HG03066 (cell line): ENCODE results near the gene INPPL1.
"Not testable (repeated sequence)": the region's sequence is repeated elsewhere in the genome, so short reads cannot be mapped to it uniquely, and the experiment has no call there.

Experiments
- ATAC-seq: cut with Tn5 transposase; IDR thresholded peaks from one replicate; pipeline ENCODE4 v1.9.1; 2021; ENCODE audit warnings: low read depth; ENCODE audit not compliant: unreplicated experiment

INPPL1 gene

DNA sequence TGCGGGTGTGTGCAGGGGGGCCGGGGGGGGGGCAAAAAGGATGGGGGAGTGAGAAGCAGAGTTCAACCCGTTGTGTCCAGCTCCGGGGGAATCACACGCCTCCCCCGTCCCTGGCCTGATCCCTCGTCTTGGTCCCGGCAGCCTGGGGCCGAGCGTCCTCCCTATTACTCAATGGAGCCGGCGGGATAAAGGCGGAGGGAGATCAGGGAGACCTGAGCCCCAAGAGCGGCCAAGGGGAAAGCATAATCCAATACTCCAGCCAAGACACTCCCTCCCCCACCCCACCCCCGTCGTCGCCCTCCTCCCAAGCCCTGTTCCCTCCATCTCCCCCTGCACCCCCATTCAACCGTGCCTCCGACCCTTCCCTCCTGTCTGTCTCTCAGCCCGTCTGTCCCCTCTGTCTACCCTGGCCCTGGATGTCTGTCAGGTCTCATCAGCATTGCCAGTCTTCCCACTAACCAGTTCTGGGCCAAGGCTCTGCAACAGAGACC, 16.8 kb downstream of the INPPL1 start:
- no peak for ATAC-seq

DNA sequence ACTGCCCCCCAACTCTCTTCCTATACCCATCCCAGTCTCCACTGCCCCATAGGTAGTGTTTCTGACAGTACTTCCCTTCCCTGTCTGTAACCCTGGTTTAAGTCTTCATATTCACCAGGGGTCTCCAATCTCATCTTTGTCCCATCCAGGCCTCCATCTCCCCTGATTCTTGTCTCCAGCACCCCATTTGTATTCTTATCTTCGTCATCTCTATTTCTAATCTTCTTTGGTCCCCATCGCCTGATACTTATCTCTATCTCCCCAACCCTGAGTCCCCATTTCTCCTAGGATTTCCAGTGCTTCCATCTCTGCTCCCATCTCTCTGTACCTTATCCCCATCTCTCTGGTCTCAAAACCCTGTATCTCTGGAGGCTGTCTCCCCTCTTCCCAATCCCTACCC, 17.6 kb downstream of the INPPL1 start:
- ATAC-seq: no peak

DNA sequence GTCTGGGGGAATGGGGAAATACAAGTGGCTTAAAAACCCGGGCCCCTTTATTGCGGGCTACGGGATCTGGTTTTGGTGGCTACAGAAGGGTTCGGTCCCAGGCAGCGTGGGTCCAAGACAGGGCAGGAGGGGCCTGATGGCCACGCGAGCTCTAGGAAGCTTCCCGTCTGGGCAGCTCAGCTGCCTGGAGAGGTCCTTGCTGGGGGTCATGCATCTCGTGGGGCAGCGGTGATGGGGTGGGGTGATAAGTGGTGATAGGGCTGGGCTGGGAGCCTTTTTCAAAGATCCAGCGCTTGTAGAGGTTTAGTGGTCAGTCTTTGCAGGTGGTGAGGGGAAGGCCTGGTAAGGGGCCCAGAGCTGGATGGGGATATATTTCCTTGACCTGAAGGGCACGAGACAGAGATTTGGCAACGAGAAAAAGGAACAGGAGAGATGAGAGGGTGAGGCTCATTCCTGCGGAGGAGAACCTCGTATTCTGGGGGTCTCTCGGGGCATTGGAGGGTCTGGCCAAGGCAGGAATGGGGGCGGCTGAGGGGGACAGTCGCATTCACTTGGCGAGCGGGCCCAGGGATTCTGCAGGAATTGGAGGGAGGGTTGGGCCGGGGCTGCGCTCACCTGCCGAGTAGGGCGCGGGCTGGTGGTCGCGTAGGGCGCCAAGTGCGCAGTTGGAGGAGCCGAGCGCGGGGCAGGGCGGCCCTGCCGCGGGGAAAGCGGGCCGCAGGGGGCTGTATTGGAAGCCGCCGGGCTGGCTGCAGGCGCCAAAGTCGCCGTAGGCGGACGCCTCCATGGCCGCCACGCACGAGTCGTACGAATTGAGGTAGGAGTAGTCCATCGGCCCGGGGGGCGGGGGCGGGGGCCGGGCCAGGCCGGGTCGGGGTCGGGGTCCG, 18.8 kb downstream of the INPPL1 start:
- no peak for ATAC-seq

DNA sequence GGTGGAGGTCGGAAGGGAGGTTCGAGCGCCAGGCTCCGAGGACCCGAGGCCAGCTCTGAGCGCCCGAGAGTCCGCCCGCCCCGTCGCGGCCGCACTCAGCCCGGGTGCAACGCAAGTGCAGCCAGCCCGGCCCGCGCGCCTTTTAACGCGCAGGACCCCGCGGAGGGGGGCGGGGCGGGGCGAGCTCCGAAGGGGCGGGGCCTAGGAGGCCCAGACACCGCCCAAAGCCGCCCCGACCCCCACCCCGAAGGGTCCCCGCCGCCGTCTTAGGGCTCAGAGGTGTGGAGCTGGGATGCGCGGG, 19.4 kb downstream of the INPPL1 start, which contains the start of gene PHOX2A:
TSS of gene PHOX2A (minus strand) at position 117 of the 301 bp plus-strand sequence. CDS start 172 bp downstream, outside the sequence.
- ATAC-seq: no peak

DNA sequence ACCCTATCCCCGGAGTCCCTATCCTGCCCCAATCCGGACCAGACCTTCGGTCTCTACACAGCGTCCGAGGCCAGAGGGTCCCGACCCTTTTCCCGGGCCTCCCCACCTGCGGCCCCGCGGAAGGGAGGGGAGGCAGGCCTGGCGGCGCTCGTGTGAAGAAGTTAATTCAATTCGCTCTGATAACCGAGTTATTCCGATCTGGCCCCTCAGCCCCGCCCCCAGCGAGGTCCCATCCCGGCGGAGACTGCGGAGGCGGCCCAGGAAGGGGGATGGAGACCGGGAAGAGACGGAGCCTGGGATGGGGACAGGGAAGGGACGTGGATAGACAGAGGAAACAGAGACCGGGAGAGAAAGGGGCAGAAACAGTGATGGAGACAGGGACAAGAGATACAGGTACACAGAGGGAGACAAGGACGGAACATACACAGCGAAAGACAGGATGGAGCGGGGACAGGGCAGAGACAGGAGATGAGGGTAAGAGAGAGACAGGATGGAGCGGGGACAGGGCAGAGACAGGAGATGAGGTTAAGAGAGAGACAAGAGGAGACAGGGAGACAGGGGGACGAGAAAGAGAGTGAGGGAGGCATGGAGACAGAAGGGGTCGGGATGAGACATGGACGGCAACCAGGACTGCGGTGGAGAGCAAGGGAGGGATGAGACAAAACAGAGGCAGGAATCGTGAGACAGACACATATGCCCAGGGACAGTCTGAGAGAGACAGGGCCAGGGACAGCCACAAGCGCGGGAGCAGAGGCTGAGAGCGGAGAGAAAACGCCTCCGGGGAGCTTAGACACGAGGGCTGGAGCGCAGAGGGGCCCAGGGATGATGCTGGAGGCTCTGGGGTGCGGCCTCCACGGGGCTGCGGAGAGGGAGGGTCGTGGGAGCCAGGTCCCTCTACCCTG, 20.0 kb downstream of the INPPL1 start:
- no peak for ATAC-seq

DNA sequence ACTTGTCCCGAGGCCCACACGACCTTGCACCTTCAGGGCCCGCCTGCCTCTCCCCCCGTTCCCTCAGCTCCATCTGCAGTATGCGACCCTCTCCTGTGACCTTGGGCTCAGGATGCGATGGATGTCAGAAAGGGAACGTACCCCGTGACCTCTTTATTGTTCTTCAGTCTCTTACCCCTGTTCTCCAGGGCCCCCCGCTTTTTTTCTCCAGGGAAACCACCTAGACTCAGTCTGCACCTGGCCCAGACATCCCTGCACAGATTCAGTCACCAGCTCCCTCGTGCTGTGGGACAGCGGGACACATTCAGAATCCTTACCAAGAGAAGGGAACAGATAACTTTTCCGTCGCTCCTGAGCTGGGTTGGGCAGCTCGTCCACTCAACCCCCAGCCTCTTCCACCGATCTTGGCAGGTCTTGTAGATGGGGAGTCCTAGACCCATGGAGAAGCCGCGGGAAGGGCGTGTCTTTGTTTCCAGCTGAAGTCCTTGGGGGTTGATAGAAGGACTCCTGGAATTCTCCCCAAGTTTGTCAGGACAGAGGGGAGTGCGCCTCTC, 20.8 kb downstream of the INPPL1 start:
- ATAC-seq: no peak

DNA sequence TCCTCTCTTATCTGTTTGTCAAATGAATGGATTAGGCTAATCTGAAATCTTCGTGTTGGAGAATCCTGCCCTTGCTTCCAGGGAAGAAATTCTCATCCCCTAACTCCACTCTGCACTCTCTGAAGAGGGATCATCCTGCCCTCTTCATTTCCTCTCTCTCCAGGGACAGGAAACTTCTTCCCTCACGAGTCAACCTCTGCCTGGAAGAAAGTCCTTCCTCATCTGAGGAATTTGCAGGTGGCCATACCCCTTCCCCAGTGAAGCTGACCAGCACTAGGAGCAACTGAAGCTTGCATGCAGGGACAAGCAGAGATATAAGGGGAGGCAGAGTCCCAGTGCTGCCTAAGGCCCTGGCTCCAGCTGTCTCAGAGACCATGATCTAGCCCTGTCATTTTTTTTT, 23.0 kb downstream of the INPPL1 start:
- ATAC-seq: no peak

DNA sequence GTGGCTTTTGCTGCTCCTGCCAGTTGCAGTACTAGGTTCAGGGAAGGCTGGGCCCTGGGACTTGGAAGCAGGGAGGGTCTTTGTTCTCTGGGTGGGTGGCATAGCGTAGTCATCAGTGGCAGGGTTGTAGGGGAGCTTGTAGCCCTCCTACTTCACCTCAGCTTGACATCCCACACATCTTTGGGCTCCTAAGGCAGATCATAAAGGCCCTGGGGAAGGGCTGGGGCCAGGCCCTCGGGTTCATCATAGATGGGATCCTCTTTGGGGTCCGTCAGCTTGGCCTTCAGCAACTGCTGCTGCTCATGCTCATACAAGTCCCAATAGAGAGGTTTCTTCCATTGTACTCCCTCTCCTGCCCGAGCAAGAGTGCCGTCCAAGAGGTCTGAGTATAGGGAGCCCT, 25.4 kb downstream of the INPPL1 start:
- no peak for ATAC-seq

DNA sequence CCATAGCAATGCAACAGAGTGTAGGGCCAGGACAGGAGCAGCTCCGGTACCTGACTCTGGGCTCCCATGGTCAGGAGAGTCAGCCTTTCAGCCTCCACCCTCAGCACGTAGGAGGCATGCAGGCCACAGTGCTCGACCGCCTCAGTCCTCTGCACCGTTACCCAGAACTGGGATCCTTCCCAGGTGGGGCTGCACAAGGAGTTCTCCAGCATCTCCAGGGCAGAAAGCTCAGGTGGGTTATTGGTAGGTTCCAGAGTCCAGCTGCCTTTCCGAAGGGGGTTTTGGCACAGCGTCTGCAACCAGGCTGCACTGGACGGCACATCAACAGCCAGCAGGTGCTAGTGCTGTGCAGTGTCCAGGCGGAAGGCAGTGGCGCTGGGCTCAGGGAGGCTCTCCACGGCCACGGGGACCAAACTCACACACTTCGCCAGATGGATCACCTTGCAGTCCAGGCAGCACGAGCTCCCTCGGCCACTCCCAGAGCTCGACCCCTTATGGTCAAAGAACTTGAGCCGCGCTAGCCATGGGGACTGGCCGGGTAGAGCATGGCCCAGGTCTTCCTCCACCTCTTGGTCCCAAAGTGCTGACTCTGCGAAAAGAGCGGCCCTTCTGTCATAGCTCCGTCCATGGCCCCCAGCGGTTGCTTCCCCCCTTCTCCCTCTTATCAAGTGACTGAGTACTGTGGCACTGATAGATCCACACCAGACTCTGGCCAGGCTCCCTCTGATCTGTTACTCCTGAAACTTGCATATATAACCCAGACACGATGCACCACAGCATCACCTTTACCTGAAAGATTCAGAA, 26.3 kb downstream of the INPPL1 start:
- ATAC-seq: no peak

DNA sequence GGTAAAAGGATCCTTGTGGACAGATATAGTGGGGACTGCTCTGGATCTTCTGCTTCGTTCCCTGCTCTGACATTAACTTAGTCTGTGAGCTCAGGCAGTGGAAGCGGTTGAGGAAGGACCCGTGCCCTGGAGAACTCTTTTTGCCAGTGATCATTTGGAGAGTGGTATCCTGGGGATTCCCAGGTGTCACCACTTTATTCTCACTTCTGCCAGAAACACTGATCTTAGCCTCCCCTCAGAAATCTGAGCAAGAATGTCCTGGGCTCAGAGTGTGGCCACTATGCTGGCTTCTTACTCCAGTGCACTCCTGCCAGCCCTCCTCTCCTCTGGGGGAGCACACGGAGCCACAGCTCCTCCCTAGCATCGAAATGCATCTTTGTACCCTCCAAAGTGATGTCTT, 27.0 kb downstream of the INPPL1 start:
- no peak for ATAC-seq

DNA sequence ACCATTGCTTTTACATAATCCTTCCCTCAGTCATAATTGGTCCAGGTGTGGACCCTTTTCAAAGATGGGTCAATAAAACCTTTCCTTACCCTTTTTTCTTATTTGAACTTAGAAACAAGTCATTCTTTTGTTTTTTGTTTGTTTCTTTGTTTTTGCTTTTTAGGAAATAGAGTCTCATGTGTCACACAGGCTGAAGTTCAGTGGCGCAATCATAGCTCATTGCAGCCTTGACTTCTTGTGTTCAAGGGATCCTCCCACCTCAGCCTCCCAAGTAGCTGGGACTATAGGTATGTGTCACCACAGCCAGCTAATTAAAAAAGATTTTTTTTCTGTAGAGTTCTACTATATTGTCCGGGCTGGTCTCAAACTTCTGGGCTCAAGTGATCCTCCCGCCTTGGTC, 28.8 kb downstream of the INPPL1 start:
- no peak for ATAC-seq

DNA sequence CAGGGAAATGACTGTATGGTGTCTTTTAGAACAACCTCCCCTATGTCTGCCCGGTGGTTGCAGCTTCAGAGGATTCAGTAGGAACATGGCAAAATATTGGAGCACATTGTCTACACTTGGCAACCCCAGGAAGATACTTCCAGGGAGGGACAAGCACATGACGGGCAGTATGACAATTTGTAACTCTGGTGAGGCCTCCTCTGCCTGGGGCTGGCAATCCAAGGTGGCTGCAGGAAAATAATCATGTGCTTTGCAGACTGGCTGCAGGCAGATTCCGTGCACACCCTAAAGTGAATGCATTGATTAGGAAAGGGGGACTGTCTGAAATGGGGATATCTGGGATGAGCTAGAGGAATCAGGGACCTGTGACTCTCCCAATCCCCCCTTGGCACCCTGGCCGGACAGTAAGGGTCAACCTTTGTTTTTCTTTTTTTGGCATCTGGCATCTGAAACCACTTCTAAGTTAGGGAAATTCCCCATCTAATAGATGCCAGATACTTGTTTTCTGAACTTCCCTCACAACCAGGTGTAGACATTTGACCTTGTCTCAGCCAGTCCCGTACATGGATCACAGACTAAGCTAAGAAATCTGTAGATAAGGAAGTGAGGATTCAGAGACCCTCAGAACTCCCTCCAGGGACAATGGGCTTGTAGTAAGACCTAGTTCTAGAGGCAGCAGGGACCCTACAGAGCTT, 29.9 kb downstream of the INPPL1 start:
- ATAC-seq: no peak

DNA sequence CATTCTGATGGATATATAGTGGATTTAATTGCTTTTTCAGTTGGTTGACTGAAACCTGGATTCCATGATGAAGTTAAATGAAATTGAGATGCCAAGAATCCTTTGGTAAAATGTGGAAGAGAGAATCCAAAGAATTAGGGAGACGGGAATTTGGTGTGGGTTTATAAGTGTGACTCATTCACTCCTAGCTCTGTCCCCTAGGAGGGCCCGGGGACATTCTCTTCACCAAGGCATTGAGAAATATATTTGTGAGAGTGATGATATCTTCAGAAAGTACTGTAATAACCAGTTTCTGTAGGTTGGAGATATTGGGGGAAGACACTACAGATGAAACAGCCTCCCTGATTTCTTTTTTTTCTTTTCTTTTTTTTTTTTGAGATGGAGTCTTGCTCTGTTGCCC, 33.0 kb downstream of the INPPL1 start:
- no peak for ATAC-seq

DNA sequence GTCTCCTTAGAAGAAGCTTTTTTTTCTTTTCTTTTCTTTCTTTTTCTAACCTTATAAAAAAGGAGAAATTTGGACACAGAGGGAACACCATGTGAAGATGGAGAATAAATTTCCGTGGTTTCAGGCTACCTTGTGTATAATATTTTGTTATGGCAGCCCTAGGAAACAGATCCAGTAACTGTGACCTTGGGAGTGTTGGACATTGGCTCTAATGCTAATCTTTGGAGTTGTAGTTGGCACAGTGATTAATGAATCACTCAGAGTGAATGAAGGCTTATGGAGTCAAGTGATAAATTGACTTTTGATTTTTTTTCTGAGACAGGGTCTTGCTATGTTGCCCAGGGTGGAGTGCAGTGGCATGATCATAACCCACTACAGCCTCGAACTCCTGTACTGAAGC, 34.9 kb downstream of the INPPL1 start:
- no peak for ATAC-seq

DNA sequence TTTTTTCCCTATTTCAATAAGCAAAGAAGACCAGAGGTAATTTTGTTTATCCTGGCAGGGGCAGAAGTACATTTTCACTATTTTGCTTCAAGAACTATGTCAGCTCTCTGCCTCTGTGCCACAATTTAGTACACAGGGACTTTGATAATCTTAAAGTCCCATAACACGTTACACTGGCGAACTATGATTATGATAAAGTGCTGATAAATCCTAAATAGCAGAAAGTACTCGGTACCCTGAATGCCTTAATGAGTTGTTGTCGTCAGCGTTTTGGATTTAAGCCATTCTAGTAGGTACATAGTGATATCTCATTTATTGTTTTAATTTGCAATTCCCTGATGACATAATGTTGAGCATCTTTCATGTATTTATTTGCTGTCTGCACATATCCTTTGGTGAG, 36.0 kb downstream of the INPPL1 start:
- no peak for ATAC-seq

DNA sequence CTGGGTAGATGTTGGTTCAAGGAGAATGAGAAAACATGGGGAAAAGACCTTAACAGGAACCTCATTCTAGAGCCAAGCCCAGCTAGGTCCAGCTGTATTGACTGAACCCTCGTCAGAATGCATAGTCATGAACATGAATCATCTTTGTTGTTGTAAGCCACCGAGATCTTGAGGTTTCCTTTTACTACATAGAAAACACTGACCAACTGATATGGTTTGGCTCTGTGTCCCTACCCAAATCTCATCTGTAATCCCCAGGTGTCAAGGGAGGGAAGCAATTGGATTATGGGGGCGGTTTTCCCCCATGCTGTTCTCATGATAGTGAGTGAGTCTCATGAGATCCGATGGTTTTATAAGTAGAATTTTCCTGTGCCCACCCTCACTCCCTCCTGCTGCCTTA, 38.8 kb downstream of the INPPL1 start:
- ATAC-seq: no peak

DNA sequence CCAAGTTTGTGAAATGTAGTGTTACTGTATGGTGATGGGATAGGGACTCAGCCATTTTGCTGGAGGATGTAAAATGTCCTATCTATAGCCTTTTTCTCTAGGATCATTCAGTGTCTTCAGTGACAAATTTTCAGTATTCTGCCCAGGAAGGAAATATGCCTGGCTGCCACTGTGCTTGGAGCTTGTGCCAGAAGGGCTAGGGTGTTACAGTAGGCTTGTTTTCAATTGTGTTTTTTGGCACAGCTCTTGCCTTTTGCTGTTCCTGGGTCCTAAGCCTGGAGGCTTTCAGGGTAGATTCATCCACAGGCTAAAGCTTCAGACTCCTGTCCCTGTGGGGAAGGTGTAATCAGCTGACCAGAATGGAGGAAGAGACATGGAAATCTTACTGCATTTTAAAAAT, 41.4 kb downstream of the INPPL1 start:
- no peak for ATAC-seq

DNA sequence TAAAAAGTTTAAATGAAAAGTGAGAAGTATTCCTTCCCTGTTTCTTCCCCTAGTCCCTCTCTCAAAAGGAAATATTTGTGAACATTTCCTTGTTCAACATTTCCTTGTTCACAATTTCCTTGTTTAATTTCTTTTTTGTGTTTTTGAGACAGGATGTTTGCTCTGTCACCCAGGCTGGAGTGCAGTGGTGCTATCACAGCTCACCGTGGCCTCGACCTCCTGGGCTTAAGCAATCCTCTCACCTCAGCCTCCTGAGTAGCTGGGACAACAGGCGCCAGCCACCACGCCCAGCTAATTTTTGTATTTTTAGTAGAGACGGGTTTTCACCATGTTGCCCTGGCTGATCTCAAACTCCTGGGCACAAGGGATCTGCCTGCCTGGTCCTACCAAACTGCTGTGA, 42.4 kb downstream of the INPPL1 start:
- not testable (repeated sequence) for ATAC-seq

DNA sequence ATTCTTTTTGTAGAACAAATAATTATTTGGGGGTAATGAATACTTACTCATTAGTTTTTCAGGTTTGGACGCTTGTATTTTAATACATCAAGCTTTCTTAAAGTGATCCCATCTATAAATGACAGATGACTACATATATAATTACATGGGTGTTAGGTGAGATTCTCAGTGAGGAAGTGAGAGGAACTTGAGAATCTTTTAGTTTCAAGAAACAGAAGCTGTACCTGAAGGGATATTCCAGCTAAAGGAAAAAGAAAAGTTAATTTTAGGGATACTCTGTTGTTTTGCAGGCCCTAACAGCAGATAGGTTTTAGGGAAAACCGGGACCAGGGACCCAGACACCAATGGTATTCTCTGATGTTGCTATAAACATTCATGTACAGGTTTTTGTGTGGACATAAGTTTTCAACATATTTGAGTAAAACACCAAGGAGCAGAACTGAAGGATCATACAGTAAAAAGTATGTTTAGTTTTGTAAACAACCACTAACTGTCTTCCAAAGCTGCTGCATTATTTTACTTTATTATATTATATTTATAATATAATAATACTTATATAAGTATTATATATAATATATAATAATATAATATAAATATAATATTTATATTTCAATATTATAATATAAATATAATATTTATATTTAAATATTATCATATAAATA, 43.5 kb downstream of the INPPL1 start:
- ATAC-seq: no peak
